GM19238 (cell line): Measurements from ENCODE around the gene DBNDD1.
"Not testable (repeated sequence)": the region's sequence is repeated elsewhere in the genome, so short reads cannot be mapped to it uniquely, and the experiment has no call there.

Source experiments
- DNase-seq: peaks from one replicate; pipeline ENCODE4 v3.0.0; 2011; ENCODE audit warnings: low spot score; ENCODE audit not compliant: insufficient read length

Gene DBNDD1

DNA sequence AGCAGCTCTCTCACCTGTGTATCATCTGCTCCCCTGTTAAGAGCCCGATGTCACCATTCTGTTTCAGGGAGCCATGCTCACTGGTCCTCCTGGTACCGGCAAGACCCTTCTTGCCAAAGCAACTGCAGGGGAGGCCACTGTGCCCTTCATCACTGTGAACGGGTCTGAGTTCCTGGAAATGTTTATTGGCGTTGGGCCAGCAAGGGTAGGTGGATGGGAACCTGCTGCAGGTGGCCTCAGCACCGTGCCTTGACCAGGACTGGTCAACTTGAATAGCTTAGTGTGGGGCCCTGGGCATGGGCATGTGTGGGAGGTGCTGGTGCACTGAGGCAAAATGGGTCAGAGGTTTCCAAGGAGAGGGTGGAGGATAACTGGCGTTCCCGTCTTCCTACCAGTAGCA, 28.5 kb downstream of the DBNDD1 start:
- DNase-seq, result no peak

DNA sequence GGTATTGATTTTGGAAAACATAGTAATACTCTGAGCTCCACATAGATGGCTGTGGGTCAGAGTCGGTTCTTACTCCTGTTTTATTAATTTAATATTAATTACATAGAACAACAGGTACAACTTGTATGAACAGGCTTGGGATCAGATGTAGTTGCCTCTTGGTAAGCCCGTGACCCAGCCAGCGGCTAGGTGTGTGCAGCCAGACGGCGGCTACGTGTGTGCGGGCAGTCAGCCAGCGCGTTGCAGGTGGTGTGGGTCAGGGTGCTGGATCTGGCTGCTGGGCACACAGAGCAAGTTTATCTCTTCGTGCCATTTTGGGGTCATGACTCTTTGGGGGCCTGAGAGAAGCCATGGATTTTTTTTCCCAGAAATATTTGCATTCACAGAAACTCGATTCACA, 30.3 kb downstream of the DBNDD1 start:
- no peak for DNase-seq

- no peak for DNase-seq
Measured at GRCh38 chr16:89987169-89987568, 32.1 kb downstream of the DBNDD1 start.

DNA sequence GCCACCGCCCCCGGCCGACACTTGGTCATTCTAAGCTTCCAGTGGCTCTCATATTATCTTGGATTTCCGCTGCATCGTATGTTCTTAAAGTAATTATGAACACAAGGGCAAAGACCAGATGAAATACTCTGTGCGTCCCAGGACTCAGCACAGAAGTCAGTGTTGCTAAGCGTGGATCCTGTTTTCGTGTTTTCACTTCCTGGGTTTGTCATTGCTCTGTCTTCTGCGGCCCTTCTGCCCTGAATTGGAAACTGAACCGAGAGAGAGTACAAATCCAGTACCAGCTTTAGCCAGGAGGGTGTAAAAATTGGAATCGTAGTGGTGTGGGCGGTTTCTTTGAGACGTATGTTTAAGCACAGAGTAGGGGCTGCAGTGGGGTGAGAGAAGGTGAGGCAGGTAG, 32.7 kb downstream of the DBNDD1 start:
- DNase-seq, result no peak

GRCh38 chr16:89985219-89985618, 34.0 kb downstream of the DBNDD1 start:
- DNase-seq, result no peak

- no peak for DNase-seq
Measured at GRCh38 chr16:89984216-89984615, 35.0 kb downstream of the DBNDD1 start.

- no peak for DNase-seq
Measured at GRCh38 chr16:89983536-89983935, 35.7 kb downstream of the DBNDD1 start.

GRCh38 chr16:89982318-89982717, 36.9 kb downstream of the DBNDD1 start:
- DNase-seq, result no peak

- DNase-seq, result no peak
Measured at GRCh38 chr16:89981414-89981813, 37.8 kb downstream of the DBNDD1 start.

- DNase-seq, result no peak
Measured at GRCh38 chr16:89974870-89975269, 44.4 kb downstream of the DBNDD1 start.

DNA sequence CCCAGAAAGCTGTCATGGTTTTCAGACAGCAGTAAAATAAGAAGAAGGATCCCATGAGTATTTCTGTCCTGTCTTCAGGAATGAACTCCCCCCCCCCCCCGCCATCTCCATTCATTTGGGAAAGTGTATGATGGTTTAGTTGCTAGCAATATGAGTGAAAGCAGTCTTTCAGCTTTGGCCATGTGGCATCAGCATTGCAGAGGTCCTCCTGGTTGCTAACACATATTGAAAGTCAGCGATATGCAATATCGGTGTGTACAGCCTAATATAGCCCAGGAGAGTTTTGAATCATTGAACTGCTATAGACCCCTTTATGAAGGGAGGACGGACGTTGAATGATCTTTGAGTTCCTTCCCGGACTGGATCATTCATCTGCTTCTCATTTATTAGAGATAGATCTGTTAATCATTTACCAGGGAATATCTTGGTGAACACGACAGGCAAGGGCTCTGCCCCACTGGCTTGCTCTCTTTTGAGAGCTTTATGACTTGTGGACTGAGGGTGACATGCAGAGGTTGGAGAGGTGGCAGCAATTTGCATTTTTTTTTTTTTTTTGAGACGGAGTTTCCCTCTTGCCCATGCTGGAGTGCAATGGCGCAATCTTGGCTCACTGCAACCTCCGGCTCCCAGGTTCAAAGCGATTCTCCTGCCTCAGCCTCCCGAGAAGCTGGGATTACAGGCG, 45.5 kb downstream of the DBNDD1 start:
- no peak for DNase-seq

- DNase-seq, result no peak
Measured at GRCh38 chr16:89973235-89973634, 46.0 kb downstream of the DBNDD1 start.

- DNase-seq, result peak; percentile 100
Measured at GRCh38 chr16:89972244-89973234, 46.7 kb downstream of the DBNDD1 start.

GRCh38 chr16:89971495-89972243, 47.6 kb downstream of the DBNDD1 start:
- no peak for DNase-seq

GRCh38 chr16:89969741-89970410, 49.4 kb downstream of the DBNDD1 start:
- DNase-seq, result no peak

GRCh38 chr16:89968074-89968473, 51.2 kb downstream of the DBNDD1 start:
- DNase-seq, result not testable (repeated sequence)

DNA sequence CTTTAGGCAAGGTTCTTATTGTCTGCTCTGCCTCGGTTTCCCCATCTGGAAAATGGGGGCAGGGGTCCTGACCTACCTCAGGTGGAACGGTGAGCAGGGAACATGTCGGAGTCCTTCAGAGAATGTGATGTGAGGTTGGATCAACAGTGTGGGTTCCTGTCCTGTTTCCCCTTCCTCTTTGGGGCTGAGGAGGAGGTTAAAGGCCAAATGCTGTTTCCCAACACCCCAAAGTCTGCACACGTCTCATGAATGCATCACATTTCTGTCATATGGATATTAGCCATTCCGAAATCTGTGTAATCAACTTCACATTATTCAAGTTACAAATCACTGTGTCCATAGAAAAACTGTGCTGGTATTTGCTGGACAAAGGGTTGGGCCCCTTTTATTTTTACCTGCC, 51.8 kb downstream of the DBNDD1 start:
- not testable (repeated sequence) for DNase-seq

DNA sequence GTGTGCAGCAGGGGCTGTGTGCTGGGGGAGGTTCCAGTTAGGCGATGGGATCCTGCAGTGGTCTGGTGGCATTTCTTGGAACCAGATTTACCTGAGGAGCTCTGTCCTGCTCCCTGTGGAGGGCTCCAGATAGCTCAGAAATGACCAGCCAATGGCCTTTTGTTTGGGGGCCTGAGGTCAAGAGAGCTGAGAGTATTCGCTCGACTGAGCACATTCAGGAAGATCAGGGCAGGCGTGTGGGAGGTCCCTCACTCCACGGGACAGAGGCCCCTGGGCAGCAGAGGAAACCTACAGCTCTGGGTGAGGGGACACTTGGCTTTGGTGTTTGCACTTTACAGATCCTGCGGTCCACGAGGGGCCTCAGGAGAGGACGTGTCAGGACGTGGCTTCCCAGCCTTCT, 52.5 kb downstream of the DBNDD1 start:
- no peak for DNase-seq

GRCh38 chr16:89965447-89966225, 53.6 kb downstream of the DBNDD1 start:
- no peak for DNase-seq

DNA sequence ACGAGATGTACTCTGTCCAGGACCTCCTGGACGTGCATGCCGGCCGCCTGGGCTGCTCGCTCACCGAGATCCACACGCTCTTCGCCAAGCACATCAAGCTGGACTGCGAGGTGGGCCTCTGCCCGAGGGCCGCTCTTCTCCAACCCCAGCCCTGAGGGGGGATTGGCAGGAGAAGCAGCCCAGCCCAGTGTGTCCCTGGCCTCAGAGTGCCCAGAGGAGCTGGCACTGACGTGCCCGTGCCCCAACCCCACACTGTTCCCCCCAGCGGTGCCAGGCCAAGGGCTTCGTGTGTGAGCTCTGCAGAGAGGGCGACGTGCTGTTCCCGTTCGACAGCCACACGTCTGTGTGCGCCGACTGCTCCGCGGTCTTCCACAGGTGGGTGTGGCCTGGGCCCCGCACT, 55.1 kb downstream of the DBNDD1 start:
- no peak for DNase-seq
